T-helper 2 cell treated with Interferon-gamma antibody and Interleukin-4, amounts not matched to agents 100 ng/mL and 5 ng/mL, for 36 hours (primary cell): ENCODE data around the gene RHOXF1. TPM values are rescaled to one million over a fixed set of nuclear protein-coding genes. Genes with fewer than 3 reads are reported as not detected.
"Not testable (repeated sequence)": the region's sequence is repeated elsewhere in the genome, so short reads cannot be mapped to it uniquely, and the experiment has no call there.

Experiments used
- intact Hi-C: fragments of 100-400 bp; cut with micrococcal nuclease; formaldehyde crosslinking; loops from one replicate; pipeline ENCODE4 v1.15.1; 2023
- total RNA-seq: library from RNA; stranded (reverse); gene quantifications from 2 replicates; pipeline ENCODE4 v1.2.3, GENCODE V29; 2022

RHOXF1 gene
- total RNA-seq, 1 donor from 2014 or later = not detected

DNA sequence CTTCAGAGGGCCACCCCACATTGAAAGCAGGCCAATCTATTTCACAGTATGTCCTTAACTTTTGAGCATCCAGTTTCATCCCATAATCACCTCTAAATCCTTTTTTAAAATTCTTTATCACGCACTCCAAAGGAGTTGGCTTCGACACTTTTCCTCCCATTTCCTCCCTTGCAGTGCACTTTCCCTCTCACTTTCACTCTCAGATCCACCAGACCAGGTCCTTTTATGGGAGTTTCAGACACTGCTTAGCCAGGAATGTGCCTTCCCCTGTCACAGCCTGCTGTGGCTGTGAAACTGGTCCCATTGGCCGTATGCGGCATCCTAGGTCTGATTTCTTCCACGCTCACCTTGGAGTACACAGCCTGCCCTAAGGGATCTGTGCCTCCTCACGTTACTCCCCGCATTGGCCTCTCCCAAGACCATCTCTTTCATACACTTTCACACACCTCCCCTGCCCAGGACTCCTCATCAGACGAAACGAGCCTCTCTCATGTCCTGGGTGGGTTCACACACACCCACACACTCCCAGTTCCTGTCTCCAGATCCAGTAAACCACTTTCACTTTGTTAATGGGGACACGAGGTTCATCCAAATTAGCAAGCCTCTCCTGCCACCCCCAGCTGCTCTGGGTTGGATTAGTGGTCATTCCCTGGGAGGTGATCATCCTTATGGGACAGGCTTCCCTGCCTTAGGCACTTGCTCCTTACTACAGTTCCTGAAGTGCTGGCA lies 28.3 kb downstream of the RHOXF1 start:
- intact Hi-C loops = no loop called here

GRCh38 chrX:120085553-120086185 lies 30.0 kb downstream of the RHOXF1 start:
- intact Hi-C loops = not testable (repeated sequence)

DNA sequence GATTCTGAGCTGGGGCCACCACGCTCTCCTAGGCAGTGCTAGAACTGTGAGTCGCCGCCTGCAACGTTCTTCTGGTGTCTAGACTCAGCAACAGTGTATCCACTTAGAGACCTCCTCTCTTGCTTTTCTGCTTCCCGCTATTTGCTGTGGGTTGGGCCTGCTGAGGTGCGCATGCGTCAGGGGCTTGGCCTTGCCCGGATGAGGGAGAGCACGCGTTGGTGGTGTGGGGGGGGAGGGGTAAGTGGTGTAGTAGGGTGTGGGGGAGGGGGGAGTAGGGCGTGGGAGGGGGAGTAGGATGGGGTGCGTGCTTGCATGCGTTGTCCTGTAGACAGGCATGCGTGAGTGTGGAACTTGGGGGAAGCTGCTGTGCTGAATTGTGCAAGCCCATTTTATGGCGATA lies 38.1 kb downstream of the RHOXF1 start, which contains the start of gene RHOXF2B:
RHOXF2B (minus strand) TSS at position 101 of the 400 bp plus-strand sequence. CDS start 138 bp downstream, outside the sequence.
- intact Hi-C loops = not testable (repeated sequence)

GRCh38 chrX:120066169-120066568 lies 49.5 kb downstream of the RHOXF1 start:
- intact Hi-C loops = not testable (repeated sequence)

Other genes starting within 250 kb of the RHOXF1 start
- gene RNF113A, start 244.2 kb downstream of the RHOXF1 start, total RNA-seq = 27.9 and 29.9 TPM in 2 replicates
- 104 and 106 TPM in 2 replicates for gene NDUFA1, start 244.1 kb downstream of the RHOXF1 start, total RNA-seq
- not detected in 2 replicates for gene AKAP14, start 220.0 kb downstream of the RHOXF1 start, total RNA-seq
- gene NKAP, start 172.2 kb downstream of the RHOXF1 start, total RNA-seq = 7.9 and 8.0 TPM in 2 replicates
- gene RHOXF2B, start 38.2 kb downstream of the RHOXF1 start, total RNA-seq = not detected in 2 replicates
- not detected in 2 replicates for gene RHOXF2, start 42.7 kb upstream of the RHOXF1 start, total RNA-seq
- 12.6 and 13.2 TPM in 2 replicates for gene ZBTB33, start 134.9 kb upstream of the RHOXF1 start, total RNA-seq
- gene TMEM255A, start 195.5 kb upstream of the RHOXF1 start, total RNA-seq = not detected in 2 replicates
- not detected in 2 replicates for gene ATP1B4, start 246.2 kb upstream of the RHOXF1 start, total RNA-seq